GM12873 (cell line): Measurements from ENCODE around the gene KIFC3.
A peak's percentile ranks its signal among the peaks of the same experiment; 100 is the strongest.

Experiments used
- TF ChIP-seq, protein P1 (sequence below): IDR thresholded peaks from 2 replicates; pipeline ENCODE4 v1.5.1; 2012; ENCODE audit warnings: low read depth, mild to moderate bottlenecking, moderate library complexity, low read length, control low read depth; ENCODE audit not compliant: insufficient read depth; ENCODE audit errors: missing control alignments

KIFC3 gene

DNA sequence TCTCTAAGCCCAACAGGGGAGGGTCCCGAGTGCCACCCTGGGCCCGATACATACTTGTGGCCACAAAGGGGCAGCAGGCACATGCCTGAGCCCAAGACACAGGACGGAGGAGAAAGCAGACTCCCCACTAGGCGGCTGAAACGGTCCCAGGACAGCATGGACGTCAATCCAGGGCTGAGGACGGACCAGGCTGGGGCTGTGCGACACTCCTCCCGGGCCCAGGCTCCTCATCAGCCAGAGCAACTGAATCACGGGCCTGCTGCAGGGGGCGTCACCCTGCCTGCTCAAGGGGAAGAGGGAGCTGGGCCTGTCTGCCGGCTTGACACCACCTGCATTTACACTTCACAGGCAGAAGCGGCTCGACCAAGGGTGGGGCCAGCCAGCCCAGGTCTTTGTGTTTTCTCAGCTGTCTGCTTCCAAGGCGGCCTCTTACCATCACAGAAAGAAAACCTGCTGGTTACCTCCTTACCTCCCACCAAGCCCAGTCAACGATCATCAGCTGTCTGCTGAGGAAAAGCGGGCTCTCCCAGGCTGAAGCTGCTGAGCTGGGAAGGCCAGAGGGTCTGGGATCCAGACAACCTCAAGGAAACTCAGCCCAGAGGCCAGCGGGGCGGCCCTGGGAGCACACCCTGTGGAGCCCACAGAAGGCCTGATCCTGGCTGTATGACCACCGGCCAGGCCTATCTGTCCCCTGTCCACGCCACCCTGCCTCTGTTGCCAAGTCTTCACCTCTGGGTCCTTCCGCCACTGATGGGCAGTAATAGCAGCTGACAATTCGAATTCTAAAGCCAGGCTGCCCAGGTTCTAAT lies 26.4 kb downstream of the KIFC3 start:
- TF ChIP-seq, protein P1, sequence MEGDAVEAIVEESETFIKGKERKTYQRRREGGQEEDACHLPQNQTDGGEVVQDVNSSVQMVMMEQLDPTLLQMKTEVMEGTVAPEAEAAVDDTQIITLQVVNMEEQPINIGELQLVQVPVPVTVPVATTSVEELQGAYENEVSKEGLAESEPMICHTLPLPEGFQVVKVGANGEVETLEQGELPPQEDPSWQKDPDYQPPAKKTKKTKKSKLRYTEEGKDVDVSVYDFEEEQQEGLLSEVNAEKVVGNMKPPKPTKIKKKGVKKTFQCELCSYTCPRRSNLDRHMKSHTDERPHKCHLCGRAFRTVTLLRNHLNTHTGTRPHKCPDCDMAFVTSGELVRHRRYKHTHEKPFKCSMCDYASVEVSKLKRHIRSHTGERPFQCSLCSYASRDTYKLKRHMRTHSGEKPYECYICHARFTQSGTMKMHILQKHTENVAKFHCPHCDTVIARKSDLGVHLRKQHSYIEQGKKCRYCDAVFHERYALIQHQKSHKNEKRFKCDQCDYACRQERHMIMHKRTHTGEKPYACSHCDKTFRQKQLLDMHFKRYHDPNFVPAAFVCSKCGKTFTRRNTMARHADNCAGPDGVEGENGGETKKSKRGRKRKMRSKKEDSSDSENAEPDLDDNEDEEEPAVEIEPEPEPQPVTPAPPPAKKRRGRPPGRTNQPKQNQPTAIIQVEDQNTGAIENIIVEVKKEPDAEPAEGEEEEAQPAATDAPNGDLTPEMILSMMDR, result peak; percentile 34

DNA sequence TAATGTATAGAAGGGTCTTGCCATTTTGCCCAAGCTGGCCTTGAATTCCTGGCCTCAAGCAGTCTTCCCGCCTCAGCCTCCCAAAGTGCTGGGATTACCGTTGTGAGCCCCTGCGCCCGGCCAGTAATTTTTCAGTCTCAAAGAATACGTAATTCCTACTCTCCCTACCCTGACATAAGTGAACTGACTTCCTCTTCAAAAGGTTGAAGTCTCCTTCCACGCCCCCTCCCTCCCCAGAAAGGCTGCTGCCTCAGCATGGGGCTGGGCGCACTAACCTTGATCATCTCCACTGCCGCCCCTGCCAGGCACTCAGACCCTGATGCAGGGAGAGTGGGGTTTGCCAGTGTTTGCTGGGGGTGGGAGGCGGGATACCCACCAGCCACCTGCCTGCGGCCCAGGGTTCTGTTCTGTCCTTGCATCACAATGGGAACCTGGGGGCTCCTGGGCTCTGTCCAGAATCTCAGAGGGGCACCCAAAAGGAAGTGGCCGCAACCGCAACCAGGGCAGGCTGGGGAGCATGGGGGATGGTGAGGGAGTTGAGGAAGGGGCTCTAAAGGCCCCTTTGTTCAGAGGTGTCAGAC lies 27.5 kb downstream of the KIFC3 start:
- TF ChIP-seq, protein P1, result no peak

DNA sequence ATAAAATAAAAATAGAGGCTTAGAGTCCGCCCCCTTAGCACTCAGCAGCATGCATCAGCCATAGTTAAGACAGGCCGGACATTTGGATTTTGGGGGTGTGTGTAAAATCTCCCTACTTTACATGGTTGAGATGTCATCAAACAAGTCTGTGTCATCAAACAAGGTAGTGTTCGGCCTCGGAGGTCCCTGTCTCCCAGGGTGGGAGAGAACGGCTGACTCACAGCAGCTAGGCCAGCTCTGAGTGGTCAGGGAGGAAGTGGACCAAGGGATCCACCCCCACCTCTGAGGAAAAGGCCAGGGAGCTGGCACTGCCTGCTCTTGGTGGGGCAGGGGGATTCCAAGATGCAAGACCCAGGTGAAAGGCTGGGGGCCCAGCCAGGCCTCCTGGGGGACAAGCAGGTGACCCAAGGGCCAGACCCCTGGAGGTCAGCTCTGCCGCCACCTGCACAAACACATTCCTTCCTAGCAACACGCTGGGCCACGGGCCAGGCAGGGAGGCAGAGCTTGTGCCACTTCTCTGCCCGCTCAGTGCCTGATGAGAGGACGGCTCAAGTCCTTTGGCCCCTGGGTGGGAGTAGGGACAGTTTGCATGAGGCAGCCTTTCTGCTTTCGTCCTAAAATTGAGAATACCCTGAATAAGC lies 28.5 kb downstream of the KIFC3 start:
- TF ChIP-seq, protein P1, result no peak

DNA sequence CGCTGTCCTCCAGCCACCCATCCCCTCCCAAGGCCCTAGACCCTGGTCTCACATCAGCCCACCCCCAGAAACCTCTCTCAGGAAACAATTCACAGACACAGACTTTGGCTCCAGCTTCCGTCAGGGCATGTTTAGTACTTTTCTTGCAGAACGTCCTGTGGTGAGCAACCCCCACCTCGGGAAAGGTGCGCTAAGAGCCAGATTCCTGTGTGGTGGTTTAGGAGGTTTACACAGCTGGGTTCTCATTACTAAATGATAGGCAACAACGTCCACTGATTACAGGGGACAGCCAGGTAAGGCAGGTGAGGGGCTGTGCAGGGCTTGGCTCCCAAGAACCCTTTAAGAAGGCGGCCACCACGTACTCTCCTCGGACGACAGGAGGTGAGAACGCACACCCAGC lies 29.3 kb downstream of the KIFC3 start:
- TF ChIP-seq, protein P1, result no peak

DNA sequence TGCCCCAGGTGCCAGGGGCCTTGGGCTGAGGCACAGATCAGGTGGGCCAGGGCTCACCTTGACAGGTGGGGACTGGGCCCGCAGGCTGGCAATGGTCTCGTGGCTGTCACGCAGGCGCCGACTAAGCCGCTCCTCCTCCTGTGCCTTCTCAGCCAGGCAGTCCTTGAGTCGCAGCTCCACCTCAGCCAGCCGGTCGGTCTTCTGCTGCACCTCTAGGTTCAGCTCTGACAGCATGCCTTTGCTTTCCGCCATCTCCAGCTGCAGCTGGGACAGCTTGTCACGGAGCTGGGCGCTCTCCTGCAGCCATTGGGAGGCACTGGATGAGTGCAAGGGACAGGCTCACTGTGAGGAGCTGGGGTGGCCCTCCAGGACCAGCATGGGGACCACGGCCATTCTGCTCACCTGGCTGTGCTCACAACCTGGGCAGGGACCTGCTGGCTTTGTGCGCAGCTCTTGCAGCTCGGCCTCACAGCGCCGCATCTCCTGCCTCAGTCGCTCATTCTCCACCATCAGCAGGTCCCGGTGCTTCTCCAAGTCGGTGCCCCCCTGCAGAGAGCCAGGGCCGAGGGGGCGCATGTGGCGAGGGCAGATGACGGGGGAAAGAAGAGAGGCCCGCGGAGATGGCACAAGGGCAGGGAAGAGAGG lies 31.0 kb downstream of the KIFC3 start:
- TF ChIP-seq, protein P1, result no peak

DNA sequence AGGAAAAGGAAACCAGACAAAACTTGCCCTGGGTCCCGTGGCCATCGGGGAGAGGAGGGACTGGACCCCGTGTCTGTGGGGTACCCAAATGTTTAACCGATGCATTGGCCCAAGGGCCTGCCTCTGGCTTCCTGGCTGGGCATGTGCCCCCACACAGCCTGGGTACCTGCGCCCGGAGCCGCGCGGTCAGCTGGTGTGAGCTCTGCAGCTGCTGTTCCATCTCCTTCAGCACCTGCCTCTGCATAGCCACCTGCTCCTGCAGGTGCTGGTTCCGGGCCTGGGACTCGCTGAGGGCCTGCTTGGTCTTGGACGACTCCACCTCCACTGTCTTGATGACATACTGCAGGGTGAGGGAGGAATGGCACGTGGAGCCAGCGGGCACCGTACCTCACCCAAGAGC lies 31.9 kb downstream of the KIFC3 start:
- TF ChIP-seq, protein P1, result no peak
